ENCODE results near the gene PRMT1.

The PRMT1 gene

DNA sequence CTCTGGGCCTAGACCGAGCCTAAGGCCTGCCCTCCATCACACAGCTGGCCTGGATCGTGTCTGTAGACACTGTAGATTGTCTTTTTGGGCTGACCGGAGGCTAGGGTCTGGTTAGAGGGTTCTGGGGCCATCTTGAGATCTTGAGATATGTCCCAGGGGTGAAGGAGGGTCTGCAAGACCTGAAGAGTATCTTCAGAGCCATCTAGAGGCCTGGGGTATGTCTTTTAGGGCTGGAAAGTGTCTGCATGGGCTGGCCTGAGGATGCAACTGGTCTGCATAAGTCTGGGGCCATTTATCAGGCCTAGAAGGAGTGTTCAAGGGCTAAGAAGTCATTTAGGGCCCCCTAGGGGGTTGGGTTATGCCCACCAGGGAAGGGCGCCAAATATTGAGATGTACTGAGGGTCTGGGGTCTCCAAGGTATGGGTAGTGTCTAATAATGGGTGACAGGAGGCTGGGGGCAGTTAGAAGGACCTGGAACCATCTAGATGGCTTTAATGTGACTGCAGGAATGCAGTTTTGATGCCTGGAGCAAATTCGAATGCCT lies 34.5 kb upstream of the PRMT1 start:
- H3K36me3 Mint-ChIP-seq, result peaks cover 28% of the 10 kb centered on the region
- no peaks in the 10 kb centered on the region for H3K9me3 Mint-ChIP-seq
- H3K4me3 Mint-ChIP-seq, result peak overlapping the region; percentile 96
- H3K4me1 Mint-ChIP-seq, result peaks cover 74% of the 10 kb centered on the region
- no peak for ATAC-seq
- no peaks in the 10 kb centered on the region for H3K27me3 Mint-ChIP-seq
- H3K27ac Mint-ChIP-seq, result peak overlapping the region; percentile 93

DNA sequence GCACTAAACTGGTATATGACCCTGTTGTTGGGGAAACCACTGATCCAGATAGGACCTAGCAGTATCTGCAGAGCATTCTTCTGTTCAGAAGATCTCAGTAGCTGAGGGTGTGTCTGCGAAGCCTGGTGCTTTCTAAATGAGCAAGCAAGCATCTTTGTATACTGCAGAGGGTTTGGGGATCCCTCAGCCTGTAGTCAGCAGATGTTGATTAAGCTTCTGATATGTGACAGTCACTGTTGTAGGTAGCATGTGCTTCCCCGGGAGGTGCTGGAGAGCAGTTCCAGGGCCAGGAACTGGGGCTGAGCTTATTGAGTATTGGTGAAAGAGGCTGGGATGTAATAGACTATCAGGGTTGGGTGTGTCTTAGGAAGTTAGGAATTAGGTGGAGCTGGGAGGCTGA lies 33.6 kb upstream of the PRMT1 start:
- Mint-ChIP-seq H3K27ac (peak overlapping the region; percentile 93), H3K36me3 (peaks cover 28% of the 10 kb centered on the region), H3K27me3 (no peaks in the 10 kb centered on the region), H3K4me3 (peak overlapping the region; percentile 17), H3K4me1 (peaks cover 66% of the 10 kb centered on the region), H3K9me3 (no peaks in the 10 kb centered on the region)
- ATAC-seq, result no peak

GRCh38 chr19:49645592-49645991 lies 31.5 kb upstream of the PRMT1 start:
- Mint-ChIP-seq H3K9me3 (no peaks in the 10 kb centered on the region), H3K4me3 (no peak overlapping the region), H3K27me3 (no peaks in the 10 kb centered on the region), H3K36me3 (peaks cover 28% of the 10 kb centered on the region), H3K27ac (peak overlapping the region; percentile 42), H3K4me1 (peaks cover 48% of the 10 kb centered on the region)
- ATAC-seq, result no peak

GRCh38 chr19:49645995-49646394 lies 31.1 kb upstream of the PRMT1 start:
- peak overlapping the region; percentile 42 for H3K27ac Mint-ChIP-seq
- ATAC-seq, result no peak
- no peaks in the 10 kb centered on the region for H3K9me3 Mint-ChIP-seq
- peaks cover 44% of the 10 kb centered on the region for H3K4me1 Mint-ChIP-seq
- H3K27me3 Mint-ChIP-seq, result no peaks in the 10 kb centered on the region
- no peak overlapping the region for H3K4me3 Mint-ChIP-seq
- peaks cover 32% of the 10 kb centered on the region for H3K36me3 Mint-ChIP-seq

DNA sequence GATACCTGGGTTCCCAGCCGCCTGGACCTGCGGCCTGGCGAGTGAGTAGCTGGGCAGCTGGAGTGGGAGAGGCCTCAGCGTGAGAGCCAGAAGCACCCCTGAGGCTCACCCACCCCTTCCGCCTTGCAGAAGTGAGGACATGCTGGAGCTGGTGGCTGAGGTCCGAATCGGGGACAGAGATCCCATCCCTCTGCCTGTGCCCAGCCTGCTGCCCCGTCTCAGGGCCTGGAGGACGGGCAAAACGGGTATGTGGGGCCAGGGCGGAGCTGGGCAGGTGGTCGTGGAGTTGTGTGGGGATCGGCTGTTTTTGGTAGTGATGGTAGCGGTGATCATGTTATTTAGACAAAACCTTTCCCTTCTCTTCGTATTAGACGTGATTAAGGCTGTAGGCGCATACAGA lies 30.5 kb upstream of the PRMT1 start:
- no peak overlapping the region for H3K27ac Mint-ChIP-seq
- H3K9me3 Mint-ChIP-seq, result no peaks in the 10 kb centered on the region
- peaks cover 34% of the 10 kb centered on the region for H3K36me3 Mint-ChIP-seq
- H3K4me3 Mint-ChIP-seq, result no peak overlapping the region
- no peak for ATAC-seq
- peaks cover 39% of the 10 kb centered on the region for H3K4me1 Mint-ChIP-seq
- H3K27me3 Mint-ChIP-seq, result no peaks in the 10 kb centered on the region

DNA sequence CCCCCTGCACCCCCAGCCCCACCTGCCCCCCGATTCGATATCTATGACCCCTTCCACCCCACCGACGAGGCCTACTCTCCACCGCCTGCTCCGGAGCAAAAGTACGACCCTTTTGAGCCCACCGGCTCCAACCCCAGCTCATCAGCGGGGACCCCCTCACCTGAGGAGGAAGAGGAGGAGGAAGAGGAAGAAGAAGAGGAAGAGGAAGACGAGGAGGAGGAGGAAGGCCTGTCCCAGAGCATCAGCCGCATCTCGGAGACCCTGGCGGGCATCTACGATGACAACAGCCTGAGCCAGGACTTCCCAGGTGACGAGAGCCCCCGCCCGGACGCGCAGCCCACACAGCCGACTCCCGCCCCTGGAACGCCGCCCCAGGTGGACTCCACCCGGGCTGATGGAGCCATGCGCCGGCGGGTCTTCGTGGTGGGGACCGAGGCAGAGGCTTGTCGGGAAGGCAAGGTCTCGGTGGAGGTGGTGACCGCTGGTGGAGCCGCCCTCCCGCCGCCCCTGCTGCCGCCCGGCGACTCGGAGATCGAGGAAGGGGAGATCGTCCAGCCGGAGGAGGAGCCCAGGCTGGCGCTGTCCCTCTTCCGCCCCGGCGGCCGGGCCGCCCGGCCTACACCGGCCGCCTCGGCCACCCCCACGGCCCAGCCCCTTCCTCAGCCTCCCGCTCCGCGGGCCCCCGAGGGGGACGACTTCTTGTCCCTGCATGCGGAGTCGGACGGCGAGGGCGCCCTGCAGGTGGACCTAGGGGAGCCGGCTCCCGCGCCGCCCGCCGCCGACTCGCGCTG lies 25.8 kb upstream of the PRMT1 start:
- H3K9me3 Mint-ChIP-seq, result no peaks in the 10 kb centered on the region
- no peak overlapping the region for H3K27ac Mint-ChIP-seq
- H3K27me3 Mint-ChIP-seq, result no peaks in the 10 kb centered on the region
- peaks cover 7% of the 10 kb centered on the region for H3K4me1 Mint-ChIP-seq
- peak; percentile 28 for ATAC-seq
- H3K4me3 Mint-ChIP-seq, result no peak overlapping the region
- H3K36me3 Mint-ChIP-seq, result peaks cover 44% of the 10 kb centered on the region

GRCh38 chr19:49651820-49652550 lies 25.1 kb upstream of the PRMT1 start:
- H3K27ac Mint-ChIP-seq, result no peak overlapping the region
- H3K27me3 Mint-ChIP-seq, result no peaks in the 10 kb centered on the region
- no peaks in the 10 kb centered on the region for H3K9me3 Mint-ChIP-seq
- ATAC-seq, result peak; percentile 61
- H3K4me1 Mint-ChIP-seq, result peaks cover 6% of the 10 kb centered on the region
- peaks cover 43% of the 10 kb centered on the region for H3K36me3 Mint-ChIP-seq
- H3K4me3 Mint-ChIP-seq, result no peak overlapping the region

DNA sequence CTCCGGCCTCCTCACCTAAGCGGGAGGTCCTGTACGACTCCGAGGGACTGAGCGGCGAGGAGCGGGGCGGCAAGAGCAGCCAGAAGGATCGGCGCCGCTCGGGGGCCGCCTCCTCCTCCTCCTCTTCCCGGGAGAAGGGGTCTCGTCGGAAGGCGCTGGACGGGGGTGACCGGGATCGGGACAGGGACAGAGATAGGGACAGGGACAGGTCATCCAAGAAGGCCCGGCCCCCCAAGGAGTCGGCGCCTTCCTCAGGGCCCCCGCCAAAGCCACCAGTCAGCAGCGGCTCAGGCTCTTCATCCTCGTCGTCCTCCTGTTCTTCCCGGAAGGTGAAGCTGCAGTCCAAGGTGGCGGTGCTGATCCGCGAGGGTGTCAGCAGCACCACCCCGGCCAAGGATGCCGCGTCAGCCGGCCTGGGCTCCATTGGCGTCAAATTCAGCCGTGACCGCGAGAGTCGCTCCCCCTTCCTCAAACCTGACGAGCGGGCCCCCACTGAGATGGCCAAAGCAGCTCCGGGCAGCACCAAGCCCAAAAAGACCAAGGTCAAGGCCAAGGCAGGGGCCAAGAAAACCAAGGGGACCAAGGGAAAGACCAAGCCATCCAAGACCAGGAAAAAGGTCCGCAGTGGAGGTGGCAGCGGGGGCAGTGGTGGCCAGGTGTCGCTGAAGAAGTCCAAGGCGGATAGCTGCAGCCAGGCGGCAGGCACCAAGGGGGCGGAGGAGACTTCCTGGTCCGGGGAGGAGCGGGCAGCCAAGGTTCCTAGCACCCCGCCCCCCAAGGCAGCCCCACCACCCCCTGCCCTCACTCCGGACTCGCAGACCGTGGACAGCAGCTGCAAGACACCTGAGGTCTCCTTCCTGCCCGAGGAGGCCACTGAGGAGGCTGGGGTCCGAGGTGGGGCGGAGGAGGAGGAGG lies 24.3 kb upstream of the PRMT1 start:
- Mint-ChIP-seq H3K27ac (no peak overlapping the region), H3K4me3 (no peak overlapping the region), H3K36me3 (peaks cover 47% of the 10 kb centered on the region), H3K4me1 (peaks cover 6% of the 10 kb centered on the region), H3K9me3 (no peaks in the 10 kb centered on the region), H3K27me3 (no peaks in the 10 kb centered on the region)
- no peak for ATAC-seq

- H3K4me3 Mint-ChIP-seq, result no peak overlapping the region
- peaks cover 6% of the 10 kb centered on the region for H3K4me1 Mint-ChIP-seq
- H3K27ac Mint-ChIP-seq, result no peak overlapping the region
- ATAC-seq, result no peak
- no peaks in the 10 kb centered on the region for H3K27me3 Mint-ChIP-seq
- peaks cover 49% of the 10 kb centered on the region for H3K36me3 Mint-ChIP-seq
- H3K9me3 Mint-ChIP-seq, result no peaks in the 10 kb centered on the region
These were observed 23.6 kb upstream of the PRMT1 start for GRCh38 chr19:49653466-49653806.

GRCh38 chr19:49654581-49654980 lies 22.5 kb upstream of the PRMT1 start:
- peak overlapping the region; percentile 26 for H3K27ac Mint-ChIP-seq
- no peaks in the 10 kb centered on the region for H3K27me3 Mint-ChIP-seq
- H3K4me1 Mint-ChIP-seq, result peaks cover 6% of the 10 kb centered on the region
- no peak for ATAC-seq
- peaks cover 54% of the 10 kb centered on the region for H3K36me3 Mint-ChIP-seq
- H3K4me3 Mint-ChIP-seq, result no peak overlapping the region
- no peaks in the 10 kb centered on the region for H3K9me3 Mint-ChIP-seq

DNA sequence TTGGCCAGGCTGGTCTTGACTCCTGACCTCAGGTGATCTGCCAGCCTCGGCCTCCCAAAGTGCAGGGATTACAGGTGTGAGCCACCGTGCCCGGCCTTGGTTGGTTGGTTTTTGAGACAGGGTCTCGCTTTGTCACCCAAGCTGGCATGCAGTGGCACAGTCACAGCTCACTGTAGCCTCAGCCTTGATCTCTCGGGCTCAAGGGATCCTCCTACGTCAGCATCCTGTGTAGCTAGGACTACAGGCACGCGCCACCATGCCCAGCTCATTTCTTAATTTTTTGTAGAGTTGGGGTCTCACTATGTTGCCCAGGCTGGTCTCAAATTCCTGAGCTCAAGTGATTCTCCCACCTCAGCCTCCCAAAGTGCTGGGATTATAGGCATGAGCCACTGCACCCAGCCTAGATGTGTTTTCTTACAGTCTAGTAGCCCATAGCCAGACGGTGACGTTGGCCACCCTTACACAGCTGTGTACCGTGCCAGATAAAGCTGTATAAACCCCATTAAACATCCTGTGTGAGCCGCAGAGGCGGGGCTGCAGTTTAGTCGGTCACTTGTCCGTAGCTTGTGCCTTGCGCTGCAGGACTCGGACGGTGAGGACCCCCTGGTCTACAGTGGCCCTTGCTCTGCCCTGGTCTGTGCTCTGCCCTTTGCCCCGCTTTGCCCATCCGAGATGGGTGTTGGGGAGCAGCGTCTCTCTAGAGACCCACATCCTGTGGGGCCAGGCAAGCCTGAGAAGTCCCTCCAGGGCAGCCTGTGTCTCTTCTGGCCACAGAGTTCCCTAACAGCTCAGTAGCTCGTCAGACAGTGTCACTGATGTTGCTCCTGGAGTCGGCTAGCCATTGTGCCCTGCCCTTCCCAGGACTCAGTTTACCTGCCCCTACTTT lies 21.3 kb upstream of the PRMT1 start:
- no peak for ATAC-seq
- Mint-ChIP-seq H3K9me3 (no peaks in the 10 kb centered on the region), H3K36me3 (peaks cover 57% of the 10 kb centered on the region), H3K27me3 (no peaks in the 10 kb centered on the region), H3K4me1 (peaks cover 6% of the 10 kb centered on the region), H3K4me3 (no peak overlapping the region), H3K27ac (peak overlapping the region; percentile 32)

- H3K4me1 Mint-ChIP-seq, result peaks cover 6% of the 10 kb centered on the region
- no peaks in the 10 kb centered on the region for H3K27me3 Mint-ChIP-seq
- peak overlapping the region; percentile 32 for H3K27ac Mint-ChIP-seq
- H3K4me3 Mint-ChIP-seq, result no peak overlapping the region
- no peak for ATAC-seq
- H3K9me3 Mint-ChIP-seq, result no peaks in the 10 kb centered on the region
- H3K36me3 Mint-ChIP-seq, result peaks cover 53% of the 10 kb centered on the region
These were observed 20.5 kb upstream of the PRMT1 start for GRCh38 chr19:49656456-49657109.

DNA sequence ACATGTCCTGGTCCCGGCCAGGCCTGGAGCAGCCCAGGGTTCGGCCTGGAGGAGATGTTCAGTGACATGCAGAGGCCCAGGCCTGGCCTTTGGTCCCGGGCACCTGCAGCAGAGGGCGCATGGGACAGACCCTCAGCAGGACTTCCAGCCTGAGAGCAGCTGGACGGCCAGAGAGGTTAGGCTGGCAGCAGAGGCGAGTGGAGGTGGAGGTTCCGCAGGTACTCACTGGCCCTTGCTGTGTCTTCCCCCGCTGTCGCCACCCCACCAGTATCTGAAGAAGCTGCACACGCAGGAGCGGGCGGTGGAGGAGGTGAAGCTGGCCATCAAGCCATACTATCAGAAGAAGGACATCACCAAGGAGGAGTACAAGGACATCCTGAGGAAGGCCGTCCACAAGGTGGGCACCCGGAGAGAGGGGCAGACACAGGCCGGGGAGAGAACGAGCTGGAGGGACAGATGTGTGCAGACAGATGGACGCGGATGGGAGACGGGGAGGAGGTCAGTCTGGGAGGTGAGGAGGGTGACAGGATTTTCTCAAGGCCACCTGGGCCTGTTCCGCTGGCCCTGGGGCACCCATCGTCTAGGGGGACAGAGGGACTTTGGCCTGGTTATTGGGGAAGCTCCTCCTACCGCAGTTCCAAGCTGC lies 19.5 kb upstream of the PRMT1 start:
- H3K4me1 Mint-ChIP-seq, result peaks cover 13% of the 10 kb centered on the region
- H3K9me3 Mint-ChIP-seq, result no peaks in the 10 kb centered on the region
- no peak overlapping the region for H3K4me3 Mint-ChIP-seq
- no peak overlapping the region for H3K27ac Mint-ChIP-seq
- no peaks in the 10 kb centered on the region for H3K27me3 Mint-ChIP-seq
- peaks cover 56% of the 10 kb centered on the region for H3K36me3 Mint-ChIP-seq
- no peak for ATAC-seq
